HUES48 (cell line): Measurements from ENCODE around the gene GGNBP2.

Experiments
- H3K27ac ChIP-seq: one replicate; pipeline ENCODE4 v1.7.0; 2013; ENCODE audit warnings: low read depth, low read length, inconsistent platforms
- H3K27me3 ChIP-seq: 2 replicates; pipeline ENCODE4 v1.6.1; 2013; ENCODE audit warnings: mild to moderate bottlenecking, low read length; ENCODE audit not compliant: control insufficient read depth, insufficient read depth
- H3K36me3 ChIP-seq: 2 replicates; pipeline ENCODE4 v1.6.1; 2013; ENCODE audit warnings: low read length; ENCODE audit not compliant: control insufficient read depth, insufficient read depth
- H3K4me1 ChIP-seq: 2 replicates; pipeline ENCODE4 v1.6.1; 2013; ENCODE audit warnings: mild to moderate bottlenecking, low read length; ENCODE audit not compliant: control insufficient read depth, insufficient read depth
- H3K4me3 ChIP-seq: 2 replicates; pipeline ENCODE4 v1.5.1; 2013; ENCODE audit warnings: mild to moderate bottlenecking, low read depth, low read length
- H3K9ac ChIP-seq: 2 replicates; pipeline ENCODE4 v1.6.1; 2013; ENCODE audit warnings: mild to moderate bottlenecking, low read depth, low read length, moderate library complexity
- H3K9me3 ChIP-seq: 2 replicates; pipeline ENCODE4 v1.6.1; 2013; ENCODE audit warnings: low read length; ENCODE audit not compliant: control insufficient read depth, insufficient read depth

The GGNBP2 gene

DNA sequence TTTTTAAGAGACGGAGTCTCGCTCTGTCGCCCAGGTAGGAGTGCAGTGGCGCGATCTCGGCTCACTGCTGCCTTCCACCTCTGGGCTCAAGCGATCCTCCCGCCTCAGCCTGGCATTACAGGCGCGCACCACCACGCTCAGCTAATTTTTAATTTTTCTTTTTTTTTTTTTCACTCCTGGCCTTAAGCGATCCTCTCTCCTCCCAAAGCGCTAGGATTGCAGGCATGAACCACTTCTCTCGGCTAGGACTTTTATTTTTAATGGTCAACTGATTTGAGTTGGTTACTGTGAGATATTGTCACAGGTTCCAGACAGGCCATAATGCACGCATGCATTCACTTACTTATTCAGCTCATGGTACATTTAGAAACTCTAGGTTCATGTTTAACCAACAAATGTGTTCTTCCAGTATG lies 9.0 kb upstream of the GGNBP2 start:
- Histone ChIP-seq H3K4me1 (peaks cover 8% of the 10 kb centered on the region; the same call in 1 of the 2 replicates), H3K36me3 (peaks cover 55% of the 10 kb centered on the region), H3K9me3 (no peaks in the 10 kb centered on the region), H3K9ac (peak overlapping the region; percentile 92), H3K27me3 (no peaks in the 10 kb centered on the region), H3K27ac (peak overlapping the region; percentile 98), H3K4me3 (peak overlapping the region; percentile 91)

DNA sequence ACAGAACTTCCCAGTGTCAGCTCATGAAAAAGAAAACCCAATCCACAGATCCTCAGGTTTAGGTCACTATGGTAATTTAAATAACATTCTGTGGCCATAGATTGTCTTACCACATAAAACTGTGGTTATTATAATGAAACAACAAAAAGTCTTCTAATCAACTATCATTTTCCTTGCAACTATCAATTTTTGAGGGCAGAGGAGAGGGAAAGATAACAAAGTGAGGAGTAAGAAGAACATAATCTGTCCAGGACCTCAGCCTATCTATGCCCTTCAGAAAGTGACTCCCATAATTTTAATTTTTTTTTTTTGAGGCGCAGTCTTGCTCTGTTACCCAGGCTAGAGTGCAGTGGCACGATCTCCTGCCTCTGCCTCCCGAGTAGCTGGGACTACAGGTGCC lies 4.0 kb upstream of the GGNBP2 start:
- H3K27ac ChIP-seq, result no peak overlapping the region
- H3K4me1 ChIP-seq, result peaks cover 2% of the 10 kb centered on the region; the same call in 1 of the 2 replicates
- H3K27me3 ChIP-seq, result no peaks in the 10 kb centered on the region
- H3K4me3 ChIP-seq, result no peak overlapping the region
- no peak overlapping the region for H3K9ac ChIP-seq
- no peaks in the 10 kb centered on the region for H3K9me3 ChIP-seq
- peaks cover 24% of the 10 kb centered on the region for H3K36me3 ChIP-seq

DNA sequence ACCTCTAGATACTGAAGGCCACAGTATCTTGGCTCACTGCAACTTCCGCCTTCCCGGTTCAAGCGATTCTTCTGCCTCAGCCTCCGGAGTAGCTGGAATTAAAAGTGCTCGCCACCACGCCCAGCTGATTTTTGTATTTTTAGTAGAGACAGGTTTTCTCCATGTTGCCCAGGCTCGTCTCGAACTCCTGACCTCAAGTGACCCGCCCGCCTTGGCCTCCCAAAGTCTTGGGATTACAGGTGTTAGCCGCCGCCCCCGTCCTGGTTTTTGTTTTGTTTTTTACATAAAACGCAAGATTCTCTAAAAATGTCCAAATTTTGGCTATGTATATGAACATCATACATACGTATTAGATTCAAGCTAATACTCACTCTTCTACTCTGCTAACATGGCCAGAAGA lies 2.0 kb upstream of the GGNBP2 start:
- Histone ChIP-seq H3K36me3 (peaks cover 15% of the 10 kb centered on the region), H3K27ac (no peak overlapping the region), H3K4me1 (peaks cover 14% of the 10 kb centered on the region), H3K27me3 (no peaks in the 10 kb centered on the region), H3K4me3 (no peak overlapping the region), H3K9me3 (no peaks in the 10 kb centered on the region), H3K9ac (no peak overlapping the region)

DNA sequence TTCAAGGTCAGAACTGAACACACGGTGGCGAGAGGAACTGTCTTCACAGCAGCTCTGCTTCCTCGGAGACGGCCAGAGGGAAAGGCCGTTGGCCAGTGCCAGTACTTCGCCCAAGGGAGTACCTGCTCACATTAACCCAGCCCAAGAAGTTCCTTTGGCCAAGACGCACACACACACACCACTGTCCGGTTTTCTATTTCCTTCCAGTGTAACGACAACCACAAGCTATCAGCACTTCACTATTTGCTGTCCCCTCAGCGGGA lies 744 bp upstream of the GGNBP2 start:
- Histone ChIP-seq H3K36me3 (peaks cover 3% of the 10 kb centered on the region), H3K4me1 (peaks cover 18% of the 10 kb centered on the region), H3K27me3 (no peaks in the 10 kb centered on the region), H3K4me3 (peak overlapping the region; percentile 100), H3K27ac (peak overlapping the region; percentile 98), H3K9ac (peak overlapping the region; percentile 80), H3K9me3 (no peaks in the 10 kb centered on the region)

DNA sequence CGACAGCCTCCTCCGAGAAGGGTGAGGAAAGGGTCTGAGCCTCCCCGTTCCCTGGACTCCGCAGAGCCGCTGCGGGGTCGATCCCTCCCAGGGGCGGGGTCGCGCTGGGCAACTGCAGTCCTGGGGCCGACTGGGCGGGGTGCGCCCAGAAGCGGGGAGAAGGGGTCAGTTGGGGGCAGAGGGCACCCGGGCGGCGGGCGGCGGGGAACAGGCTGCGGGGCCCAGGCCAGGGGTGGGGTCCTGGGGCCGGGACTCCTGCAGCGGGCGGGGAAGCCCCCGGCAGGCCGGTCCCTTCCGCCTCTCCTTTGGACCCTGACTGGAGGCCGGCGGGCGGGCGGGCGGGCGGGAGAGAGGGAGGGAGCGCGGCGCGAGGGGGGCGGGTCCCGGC lies 352 bp downstream of the GGNBP2 start:
- H3K9me3 ChIP-seq, result no peaks in the 10 kb centered on the region
- peaks cover 18% of the 10 kb centered on the region for H3K4me1 ChIP-seq
- peak overlapping the region; percentile 98 for H3K27ac ChIP-seq
- H3K36me3 ChIP-seq, result no peaks in the 10 kb centered on the region
- peak overlapping the region; percentile 85; the same call in 1 of the 2 replicates for H3K9ac ChIP-seq
- peak overlapping the region; percentile 100 for H3K4me3 ChIP-seq
- H3K27me3 ChIP-seq, result no peaks in the 10 kb centered on the region

DNA sequence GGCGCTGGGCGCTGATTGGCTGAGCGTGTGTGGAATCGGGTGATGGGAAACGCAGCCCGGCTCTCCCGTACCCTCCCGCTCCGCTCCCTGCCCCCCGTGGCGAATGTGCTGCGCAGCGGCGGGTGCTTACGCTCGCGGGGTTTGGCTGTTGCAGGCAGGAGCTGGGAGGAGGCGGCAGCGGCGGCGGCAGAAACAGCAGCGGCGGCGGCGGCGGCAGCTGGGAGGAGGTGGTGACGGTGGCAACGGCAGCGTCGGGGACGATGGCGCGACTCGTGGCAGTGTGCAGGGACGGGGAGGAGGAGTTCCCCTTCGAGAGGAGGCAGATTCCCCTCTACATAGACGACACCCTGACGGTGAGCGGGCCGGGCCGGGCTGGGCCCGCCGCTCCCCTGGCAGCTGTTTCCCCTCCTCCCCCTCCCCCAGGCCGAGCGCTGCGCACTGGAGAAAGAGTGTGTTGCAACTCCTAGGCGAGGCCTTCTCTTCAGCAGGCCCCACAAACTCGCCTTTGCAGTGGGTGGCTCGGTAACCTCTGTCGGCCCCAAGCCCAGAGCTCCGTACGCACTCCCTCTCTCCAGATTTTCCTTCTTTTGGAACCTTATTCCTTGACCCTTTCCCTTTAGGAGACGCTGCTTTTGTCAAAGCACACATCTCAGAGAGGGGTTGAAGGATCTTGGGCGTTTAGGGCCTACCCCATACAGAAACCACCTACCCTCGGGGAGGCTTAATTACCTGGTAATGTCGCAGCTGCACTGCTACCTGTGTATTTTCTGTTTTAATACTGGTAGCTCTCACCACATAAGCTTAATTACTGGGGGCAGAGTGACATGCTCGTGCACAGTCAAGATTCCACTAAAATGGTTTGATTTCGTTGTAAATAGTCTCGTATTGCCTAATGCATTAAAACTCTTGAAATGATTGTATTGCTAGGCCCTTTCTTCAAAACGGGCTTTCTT lies 1.0 kb downstream of the GGNBP2 start:
- Histone ChIP-seq H3K27me3 (no peaks in the 10 kb centered on the region), H3K4me3 (peak overlapping the region; percentile 98), H3K4me1 (peaks cover 18% of the 10 kb centered on the region), H3K9ac (peak overlapping the region; percentile 91), H3K9me3 (no peaks in the 10 kb centered on the region), H3K36me3 (no peaks in the 10 kb centered on the region), H3K27ac (peak overlapping the region; percentile 93)

DNA sequence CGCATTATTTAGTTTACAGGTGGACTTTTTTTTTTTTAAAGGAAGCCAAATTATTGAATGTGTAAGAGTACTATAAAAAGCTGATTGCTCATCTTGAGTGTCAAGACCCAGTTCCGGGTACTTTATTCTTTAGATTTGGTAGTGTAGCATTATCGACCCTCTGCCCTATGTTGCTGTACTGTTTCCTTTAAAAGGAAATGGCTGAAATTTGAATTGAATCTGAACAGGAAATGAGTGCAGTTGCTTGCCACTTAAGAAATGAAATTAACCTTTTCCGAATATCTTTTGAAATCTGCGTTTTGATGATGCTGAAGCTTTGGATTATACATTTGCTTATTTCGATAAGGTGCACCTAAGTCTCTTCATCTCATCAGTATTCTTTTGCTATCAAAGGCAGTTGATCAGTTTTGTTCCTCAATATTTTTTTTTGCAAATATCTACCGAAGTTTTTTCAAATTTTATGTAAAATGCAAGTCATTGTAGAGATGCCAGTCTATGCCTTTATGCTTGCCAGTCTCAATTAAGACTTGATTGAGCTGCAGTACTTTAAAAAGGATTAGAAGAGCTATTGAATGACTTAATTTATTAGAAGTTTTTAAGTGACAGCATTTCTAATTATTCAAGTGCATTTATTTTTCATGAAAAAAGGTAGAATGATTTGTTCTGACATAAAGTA lies 1.8 kb downstream of the GGNBP2 start:
- H3K4me1 ChIP-seq, result peaks cover 18% of the 10 kb centered on the region
- H3K9ac ChIP-seq, result peak overlapping the region; percentile 91
- no peaks in the 10 kb centered on the region for H3K36me3 ChIP-seq
- H3K9me3 ChIP-seq, result no peaks in the 10 kb centered on the region
- no peaks in the 10 kb centered on the region for H3K27me3 ChIP-seq
- peak overlapping the region; percentile 98 for H3K4me3 ChIP-seq
- peak overlapping the region; percentile 93 for H3K27ac ChIP-seq

DNA sequence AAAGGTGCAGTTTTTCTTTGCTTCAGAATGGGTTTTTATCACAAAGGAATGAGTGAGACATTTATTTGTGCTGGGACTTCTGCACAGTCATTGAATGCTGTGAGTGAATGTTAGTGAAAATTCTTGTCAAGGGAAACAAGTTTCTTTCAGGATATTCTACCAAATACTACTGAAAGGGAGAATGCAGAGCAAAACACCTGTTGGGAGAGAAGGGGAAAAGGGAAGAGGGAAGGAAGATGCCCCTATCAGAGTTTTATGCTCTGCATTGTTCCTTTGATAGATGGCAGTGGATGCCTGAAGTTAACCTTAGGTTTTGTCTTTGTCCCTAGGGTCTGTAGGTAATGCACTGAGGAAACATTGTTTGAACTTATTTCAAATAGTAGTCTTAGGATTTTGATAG lies 3.1 kb downstream of the GGNBP2 start:
- no peak overlapping the region for H3K9ac ChIP-seq
- no peaks in the 10 kb centered on the region for H3K36me3 ChIP-seq

DNA sequence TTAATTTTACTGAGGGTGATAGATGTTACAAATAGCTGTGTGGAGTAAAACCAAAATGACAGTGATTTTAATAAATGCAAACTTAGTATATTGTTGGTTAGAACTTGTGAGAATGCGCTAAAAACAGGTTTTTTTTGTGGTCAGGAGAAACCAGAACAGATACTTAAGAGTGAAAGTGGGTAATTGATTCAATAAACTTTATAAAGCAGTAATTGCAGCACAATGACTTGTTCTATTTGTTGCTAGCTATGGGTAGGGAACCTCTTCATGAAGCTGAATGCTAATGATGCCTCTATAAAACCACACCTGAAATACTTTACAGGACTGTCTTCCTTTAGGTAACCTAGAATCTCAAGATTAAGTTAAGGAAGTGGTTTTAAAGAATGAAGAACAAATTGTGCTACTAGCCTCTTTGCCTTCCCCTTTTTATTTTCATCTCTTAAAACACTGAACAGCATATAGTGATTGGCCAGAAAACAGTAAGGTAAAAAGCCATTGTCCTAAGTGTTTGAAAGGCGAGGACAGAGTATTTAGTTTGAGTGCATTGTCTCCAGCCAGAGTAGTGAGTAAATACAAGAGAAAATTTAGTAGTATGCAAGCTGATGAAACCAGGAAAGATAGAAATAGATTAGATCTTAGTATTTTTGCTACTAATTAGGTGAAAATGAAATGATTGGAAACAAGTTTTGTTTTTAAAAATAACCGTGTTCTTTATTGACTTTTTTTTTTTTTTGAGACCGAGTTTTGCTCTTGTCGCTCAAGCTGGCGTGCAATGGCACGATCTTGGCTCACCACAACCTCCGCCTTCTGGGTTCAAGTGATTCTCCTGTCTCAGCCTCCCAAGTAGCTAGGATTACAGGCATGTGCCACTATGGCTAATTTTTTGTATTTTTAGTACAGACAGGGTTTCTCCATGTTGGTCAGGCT lies 6.0 kb downstream of the GGNBP2 start:
- no peak overlapping the region for H3K9ac ChIP-seq
- peaks cover 18% of the 10 kb centered on the region for H3K4me1 ChIP-seq
- peak overlapping the region; percentile 39 for H3K27ac ChIP-seq
- H3K27me3 ChIP-seq, result no peaks in the 10 kb centered on the region
- no peak overlapping the region for H3K4me3 ChIP-seq
- H3K36me3 ChIP-seq, result peaks cover 12% of the 10 kb centered on the region
- no peaks in the 10 kb centered on the region for H3K9me3 ChIP-seq

More for the DNA sequence above, 3.1 kb downstream of the GGNBP2 start:
- no peaks in the 10 kb centered on the region for H3K27me3 ChIP-seq
- H3K27ac ChIP-seq, result no peak overlapping the region
- H3K4me3 ChIP-seq, result 0 out of 2 replicates have a peak overlapping the region, but pooled peaks have one; percentile 98
- no peaks in the 10 kb centered on the region for H3K9me3 ChIP-seq
- H3K4me1 ChIP-seq, result peaks cover 18% of the 10 kb centered on the region

DNA sequence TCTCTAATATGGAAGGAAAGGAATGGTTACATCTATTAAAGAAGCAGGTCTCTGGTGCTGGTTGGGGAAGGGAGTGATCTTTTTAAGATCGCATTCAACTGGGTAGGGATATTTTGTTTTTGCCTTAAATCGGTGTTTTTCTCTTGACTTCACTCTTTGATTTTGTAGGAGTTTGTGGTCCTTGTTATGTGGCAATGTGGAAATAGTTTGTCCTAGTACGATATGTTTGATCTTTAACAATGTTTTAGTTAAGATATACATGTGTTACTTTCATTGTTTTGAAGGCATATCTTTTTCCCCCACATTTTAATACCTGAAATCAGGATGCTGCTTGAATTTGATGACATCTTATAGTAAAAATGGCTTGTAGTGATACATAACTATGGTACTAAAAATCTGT lies 8.7 kb downstream of the GGNBP2 start:
- no peak overlapping the region for H3K9ac ChIP-seq
- no peak overlapping the region for H3K27ac ChIP-seq
- peaks cover 30% of the 10 kb centered on the region for H3K36me3 ChIP-seq
- no peak overlapping the region for H3K4me3 ChIP-seq
- H3K9me3 ChIP-seq, result no peaks in the 10 kb centered on the region
- no peaks in the 10 kb centered on the region for H3K4me1 ChIP-seq
- no peaks in the 10 kb centered on the region for H3K27me3 ChIP-seq
